GM06990 (cell line): Measurements from ENCODE around the gene SLC44A1.

Experiments used
- DNase-seq: peaks from one replicate; pipeline ENCODE4 v3.0.0-alpha.2; 2011; ENCODE audit not compliant: insufficient read length; ENCODE audit errors: extremely low read depth
- H3K27me3 ChIP-seq: replicated peaks from 2 replicates; pipeline ENCODE4 v1.6.0; 2011; ENCODE audit warnings: low read length; ENCODE audit not compliant: control insufficient read depth, insufficient read depth
- H3K36me3 ChIP-seq: 2 replicates; pipeline ENCODE4 v1.5.1; 2011; ENCODE audit warnings: low read length; ENCODE audit not compliant: control insufficient read depth, insufficient read depth
- H3K4me3 ChIP-seq: replicated peaks from 2 replicates; pipeline ENCODE4 v1.5.1; 2011; ENCODE audit warnings: low read depth, mild to moderate bottlenecking, control low read depth, low read length
- TF ChIP-seq, protein P1 (sequence below): IDR thresholded peaks from 2 replicates; pipeline ENCODE4 v1.5.1; 2011; ENCODE audit warnings: low read length, control low read depth, mild to moderate bottlenecking, inconsistent platforms; ENCODE audit not compliant: insufficient read depth, poor library complexity, severe bottlenecking

SLC44A1 gene

DNA sequence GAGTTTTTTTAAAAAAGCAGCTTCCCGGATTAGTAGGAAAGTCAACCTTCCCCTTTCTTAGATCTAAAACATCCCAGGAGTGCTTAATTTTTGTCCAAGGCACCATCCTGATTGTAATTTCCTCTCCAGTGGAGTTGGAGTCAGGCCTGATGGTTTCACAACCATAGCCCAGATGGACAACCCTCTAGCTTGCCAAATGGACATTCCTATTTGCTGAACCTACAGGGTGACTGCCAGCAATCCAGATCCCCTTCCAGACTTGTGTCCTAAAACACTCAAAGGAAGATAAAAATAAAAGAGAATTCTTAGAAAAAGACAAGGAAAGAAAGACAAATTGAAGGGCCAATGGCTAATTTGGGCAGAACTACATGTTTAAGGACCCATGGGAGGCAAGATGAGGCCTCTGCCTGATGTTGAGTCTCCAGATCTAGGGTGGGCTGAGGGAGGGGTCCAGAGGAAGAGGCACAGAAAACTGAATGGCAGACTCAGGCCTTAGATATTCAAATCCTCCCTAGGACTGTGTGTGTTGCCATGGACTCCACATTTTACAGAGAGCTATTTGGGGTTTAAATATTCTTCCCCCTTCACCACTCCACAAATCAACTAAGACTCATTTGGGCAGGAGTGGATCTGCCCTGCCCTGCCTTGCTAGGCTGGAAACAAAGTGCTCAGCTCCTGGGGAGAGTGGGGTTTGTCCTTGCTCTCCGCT is 38.5 kb upstream of the SLC44A1 start:
- TF ChIP-seq, protein P1, sequence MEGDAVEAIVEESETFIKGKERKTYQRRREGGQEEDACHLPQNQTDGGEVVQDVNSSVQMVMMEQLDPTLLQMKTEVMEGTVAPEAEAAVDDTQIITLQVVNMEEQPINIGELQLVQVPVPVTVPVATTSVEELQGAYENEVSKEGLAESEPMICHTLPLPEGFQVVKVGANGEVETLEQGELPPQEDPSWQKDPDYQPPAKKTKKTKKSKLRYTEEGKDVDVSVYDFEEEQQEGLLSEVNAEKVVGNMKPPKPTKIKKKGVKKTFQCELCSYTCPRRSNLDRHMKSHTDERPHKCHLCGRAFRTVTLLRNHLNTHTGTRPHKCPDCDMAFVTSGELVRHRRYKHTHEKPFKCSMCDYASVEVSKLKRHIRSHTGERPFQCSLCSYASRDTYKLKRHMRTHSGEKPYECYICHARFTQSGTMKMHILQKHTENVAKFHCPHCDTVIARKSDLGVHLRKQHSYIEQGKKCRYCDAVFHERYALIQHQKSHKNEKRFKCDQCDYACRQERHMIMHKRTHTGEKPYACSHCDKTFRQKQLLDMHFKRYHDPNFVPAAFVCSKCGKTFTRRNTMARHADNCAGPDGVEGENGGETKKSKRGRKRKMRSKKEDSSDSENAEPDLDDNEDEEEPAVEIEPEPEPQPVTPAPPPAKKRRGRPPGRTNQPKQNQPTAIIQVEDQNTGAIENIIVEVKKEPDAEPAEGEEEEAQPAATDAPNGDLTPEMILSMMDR = no peak
- no peak overlapping the region for H3K4me3 ChIP-seq
- H3K36me3 ChIP-seq = no peaks in the 10 kb centered on the region
- DNase-seq = no peak
- H3K27me3 ChIP-seq = no peaks in the 10 kb centered on the region

GRCh38 chr9:105206496-105206820 is 38.0 kb upstream of the SLC44A1 start:
- H3K27me3 ChIP-seq = no peaks in the 10 kb centered on the region
- DNase-seq = no peak
- H3K36me3 ChIP-seq = no peaks in the 10 kb centered on the region
- TF ChIP-seq, protein P1 = no peak
- no peak overlapping the region for H3K4me3 ChIP-seq

- Histone ChIP-seq H3K27me3 (no peaks in the 10 kb centered on the region), H3K36me3 (no peaks in the 10 kb centered on the region), H3K4me3 (no peak overlapping the region)
- DNase-seq = no peak
- TF ChIP-seq, protein P1 = no peak
Observed at GRCh38 chr9:105206821-105207699, 37.4 kb upstream of the SLC44A1 start.

GRCh38 chr9:105216440-105217178 is 27.8 kb upstream of the SLC44A1 start:
- Histone ChIP-seq H3K27me3 (no peaks in the 10 kb centered on the region; the same call in 1 of the 2 replicates), H3K4me3 (no peak overlapping the region), H3K36me3 (no peaks in the 10 kb centered on the region)
- TF ChIP-seq, protein P1 = no peak
- DNase-seq = no peak

GRCh38 chr9:105218673-105219072 is 25.8 kb upstream of the SLC44A1 start:
- no peaks in the 10 kb centered on the region; the same call in 1 of the 2 replicates for H3K27me3 ChIP-seq
- no peak overlapping the region for H3K4me3 ChIP-seq
- H3K36me3 ChIP-seq = no peaks in the 10 kb centered on the region
- TF ChIP-seq, protein P1 = no peak
- DNase-seq = no peak
